GM18505 (cell line): ENCODE data around the gene PIGH.
"Not testable (repeated sequence)": the region's sequence is repeated elsewhere in the genome, so short reads cannot be mapped to it uniquely, and the experiment has no call there.

Source experiments
- ATAC-seq: cut with Tn5 transposase; IDR thresholded peaks from one replicate; pipeline ENCODE4 v1.9.1; 2021; ENCODE audit not compliant: unreplicated experiment
- POLR2A ChIP-seq: IDR thresholded peaks from 4 replicates; pipeline ENCODE4 v1.6.1; 2011; ENCODE audit warnings: borderline replicate concordance; ENCODE audit not compliant: insufficient read depth, insufficient read length; ENCODE audit errors: extremely low read depth

The PIGH gene

GRCh38 chr14:67559639-67560038 lies 40.4 kb downstream of the PIGH start:
- no peak for TF ChIP-seq POLR2A
- ATAC-seq: no peak

DNA sequence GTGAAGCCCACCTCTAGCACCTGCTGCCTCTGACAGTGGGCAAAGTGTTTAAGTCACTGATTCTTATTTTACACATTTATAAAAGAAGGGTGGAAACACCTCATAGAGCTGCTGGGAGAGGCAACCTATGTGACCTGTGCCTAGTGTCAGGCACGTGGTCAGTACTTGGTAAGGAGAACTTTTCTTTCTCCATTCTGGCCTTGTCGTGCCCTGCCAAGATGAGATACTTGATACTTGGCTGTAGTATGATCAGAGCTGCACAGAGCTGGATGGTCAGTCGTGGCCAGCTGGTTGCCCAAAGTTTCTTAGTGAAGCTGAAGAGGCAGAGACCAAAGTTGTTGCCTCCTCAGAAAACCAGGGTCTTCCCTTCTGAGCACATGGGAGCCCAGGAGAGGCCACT lies 42.4 kb downstream of the PIGH start:
- ATAC-seq: no peak
- TF ChIP-seq POLR2A: no peak

DNA sequence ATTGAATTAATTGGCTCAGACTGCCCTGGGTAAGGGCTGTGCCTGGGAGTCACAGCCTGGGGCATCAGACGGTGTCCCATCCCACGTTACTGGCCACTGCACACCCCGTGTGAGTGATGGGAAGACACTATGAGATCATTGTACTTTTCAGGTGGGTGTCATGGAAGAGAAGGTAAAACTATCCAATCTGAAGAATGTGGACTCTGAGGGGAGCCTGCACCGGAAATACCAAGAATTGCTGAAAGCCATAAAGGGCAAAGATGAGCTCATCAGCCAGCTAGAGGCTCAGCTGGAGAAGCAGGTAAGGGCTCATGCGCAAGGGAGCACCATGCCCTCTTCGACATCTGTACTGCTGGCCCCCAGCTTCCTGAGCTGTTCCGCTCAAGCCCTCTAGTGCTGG lies 43.0 kb downstream of the PIGH start:
- TF ChIP-seq POLR2A: no peak
- ATAC-seq: no peak

- no peak for ATAC-seq
- no peak for TF ChIP-seq POLR2A
Measured at GRCh38 chr14:67556671-67557070, 43.4 kb downstream of the PIGH start.

GRCh38 chr14:67555518-67556090 lies 44.5 kb downstream of the PIGH start:
- no peak for TF ChIP-seq POLR2A
- ATAC-seq: no peak

- ATAC-seq: no peak
- no peak for TF ChIP-seq POLR2A
Measured at GRCh38 chr14:67554341-67554740, 45.7 kb downstream of the PIGH start.

- no peak for ATAC-seq
- TF ChIP-seq POLR2A: no peak
Measured at GRCh38 chr14:67553547-67553946, 46.5 kb downstream of the PIGH start.

DNA sequence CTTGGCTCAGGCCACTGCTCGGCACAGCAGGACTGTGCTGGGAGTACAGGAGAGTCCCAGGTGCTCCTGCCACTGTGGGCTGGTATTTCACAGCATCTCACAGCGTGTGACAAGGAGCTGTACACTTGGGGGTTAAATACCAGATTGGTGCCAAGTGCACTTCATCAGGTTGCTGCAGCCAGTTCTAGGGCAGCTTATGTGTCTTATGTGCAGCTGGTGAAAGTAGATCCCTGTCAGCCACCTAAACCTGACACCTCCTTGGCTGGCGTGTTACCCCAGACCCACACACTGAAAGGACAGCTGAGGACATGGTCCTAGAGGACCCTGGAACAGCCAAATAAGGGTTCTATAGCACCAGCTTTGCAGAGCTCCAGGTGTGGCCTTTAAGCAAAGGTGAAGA lies 48.1 kb downstream of the PIGH start:
- no peak for TF ChIP-seq POLR2A
- no peak for ATAC-seq

DNA sequence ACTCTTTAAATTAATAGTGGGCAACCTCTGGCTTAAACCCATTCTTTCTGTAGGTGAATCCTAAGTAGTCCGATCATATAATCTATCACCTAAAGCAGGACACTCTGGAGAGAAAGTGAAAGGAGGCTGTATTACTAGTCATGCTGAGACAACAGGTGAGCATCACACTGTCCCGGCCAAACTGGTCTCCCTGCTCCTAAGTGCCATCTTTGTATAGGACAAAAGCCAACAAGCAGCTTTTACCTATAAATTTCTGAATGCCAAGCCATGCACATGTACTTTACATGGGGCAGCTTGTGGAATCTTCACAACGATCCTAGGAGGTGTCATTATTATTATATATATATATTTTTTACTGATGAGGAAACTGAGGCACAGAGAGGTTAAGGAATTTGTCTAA lies 48.9 kb downstream of the PIGH start:
- no peak for ATAC-seq
- no peak for TF ChIP-seq POLR2A

GRCh38 chr14:67549734-67550133 lies 50.3 kb downstream of the PIGH start:
- ATAC-seq: no peak
- no peak for TF ChIP-seq POLR2A

GRCh38 chr14:67547224-67547780 lies 52.8 kb downstream of the PIGH start:
- no peak for ATAC-seq
- TF ChIP-seq POLR2A: no peak

- no peak for TF ChIP-seq POLR2A
- ATAC-seq: no peak
Measured at GRCh38 chr14:67544590-67544989, 55.5 kb downstream of the PIGH start.

- not testable (repeated sequence) for ATAC-seq
Measured at GRCh38 chr14:67542620-67543019, 57.4 kb downstream of the PIGH start.

- TF ChIP-seq POLR2A: peak; percentile 37
- ATAC-seq: no peak
Measured at GRCh38 chr14:67541448-67542387, 58.4 kb downstream of the PIGH start.
